OCI-LY7 (cell line): ENCODE data around the gene CLGN.

Experiments used
- CTCF ChIP-seq: fragments of 200-600 bp; sonication (generic); conservative IDR thresholded peaks from 2 replicates; pipeline ENCODE4 v1.5.1; 2014; ENCODE audit warnings: mild to moderate bottlenecking, antibody characterized with exemption, low read length, moderate library complexity, mixed read lengths
- EZH2phosphoT487 ChIP-seq: fragments of 200-600 bp; sonication (generic); IDR thresholded peaks from 2 replicates; pipeline ENCODE4 v1.6.1; 2018; ENCODE audit warnings: low read depth, borderline replicate concordance, mild to moderate bottlenecking, mixed run types, antibody characterized with exemption, low read length, moderate library complexity, mixed read lengths

- TF ChIP-seq CTCF (no peak), EZH2phosphoT487 (no peak)
Observed at GRCh38 chr4:140408974-140409373, 18.5 kb downstream of the CLGN start.
